ENCODE results near the gene ELAVL1.

The ELAVL1 gene

DNA sequence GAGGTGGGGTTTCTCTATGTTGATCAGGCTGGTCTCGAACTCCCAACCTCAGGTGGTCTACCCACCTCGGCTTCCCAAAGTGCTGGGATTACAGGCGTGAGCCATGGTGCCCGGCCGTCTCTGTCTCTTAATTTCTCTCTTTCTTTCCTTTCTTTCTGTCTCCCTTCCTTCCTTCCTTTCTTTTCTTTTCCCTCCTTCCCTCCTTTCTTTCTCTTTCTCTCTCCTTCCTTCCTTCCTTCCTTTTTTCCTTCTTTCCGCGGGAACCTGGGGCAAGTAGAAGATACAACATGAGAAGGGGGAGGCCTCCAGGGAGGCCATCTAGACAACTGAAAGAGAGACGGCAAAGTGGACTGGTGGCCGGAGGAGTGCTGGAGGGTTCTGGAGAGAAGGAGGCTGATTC lies 15.2 kb upstream of the ELAVL1 start:
- DNase-seq = no peak

DNA sequence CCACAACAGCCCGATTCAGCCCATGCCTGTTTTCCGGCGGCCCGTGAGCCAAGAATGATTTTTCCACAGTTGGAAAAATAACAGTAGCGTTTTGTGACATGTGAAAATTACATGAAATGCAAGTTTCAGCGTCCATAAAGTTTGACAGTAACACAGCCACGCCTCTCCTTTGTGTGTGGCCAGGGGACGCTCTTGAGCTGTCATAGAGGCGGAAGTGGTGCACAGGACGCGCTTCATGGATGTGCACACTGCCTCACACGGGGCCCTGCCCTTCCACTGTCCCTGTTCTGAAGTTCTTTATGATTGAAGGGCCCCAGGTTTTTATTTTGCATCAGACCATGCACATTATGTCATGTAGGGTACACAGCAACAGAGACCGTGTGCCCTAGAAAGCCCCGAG lies 12.4 kb upstream of the ELAVL1 start:
- no peak for DNase-seq

DNA sequence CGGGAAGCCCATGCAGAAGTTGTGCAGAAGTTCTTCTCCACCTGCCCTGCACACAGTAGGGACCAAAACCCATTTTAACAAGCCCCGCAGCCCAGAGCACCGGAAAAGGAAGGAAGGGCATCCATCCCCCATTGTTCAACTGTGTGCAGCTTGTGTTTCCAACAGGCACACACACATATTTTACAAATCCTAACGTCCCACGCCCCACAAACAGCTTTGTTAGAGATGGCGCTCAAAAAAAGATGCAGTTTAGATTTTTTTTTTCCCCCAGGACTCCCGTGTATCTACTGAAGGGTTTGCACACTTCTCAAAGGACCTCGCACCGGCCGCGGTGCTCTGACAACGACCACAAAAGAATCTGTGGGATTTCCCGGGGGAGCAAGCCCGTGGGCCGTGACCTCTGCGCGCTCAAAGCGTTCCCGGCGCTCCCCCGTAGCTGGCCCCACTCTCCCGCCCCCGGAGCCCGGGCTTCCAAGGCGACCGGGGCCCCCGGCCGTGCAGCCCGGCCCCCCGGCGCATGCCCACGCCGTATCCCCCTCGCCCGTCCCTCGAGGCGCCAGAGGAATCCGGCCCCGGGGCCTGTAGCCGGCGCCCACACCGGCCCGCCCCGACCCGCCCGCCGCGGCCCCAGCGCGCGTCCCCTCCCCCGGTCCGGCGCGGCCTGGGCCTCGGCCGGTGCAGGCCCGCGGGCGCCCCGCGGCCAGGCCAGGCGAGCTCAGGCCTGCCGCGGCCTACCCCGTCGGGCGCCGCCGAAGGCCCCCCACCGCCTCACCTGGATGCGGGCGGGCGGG lies 523 bp downstream of the ELAVL1 start:
- peak; percentile 53 for DNase-seq

GRCh38 chr19:8004001-8004400 lies 1.4 kb downstream of the ELAVL1 start:
- DNase-seq = no peak

DNA sequence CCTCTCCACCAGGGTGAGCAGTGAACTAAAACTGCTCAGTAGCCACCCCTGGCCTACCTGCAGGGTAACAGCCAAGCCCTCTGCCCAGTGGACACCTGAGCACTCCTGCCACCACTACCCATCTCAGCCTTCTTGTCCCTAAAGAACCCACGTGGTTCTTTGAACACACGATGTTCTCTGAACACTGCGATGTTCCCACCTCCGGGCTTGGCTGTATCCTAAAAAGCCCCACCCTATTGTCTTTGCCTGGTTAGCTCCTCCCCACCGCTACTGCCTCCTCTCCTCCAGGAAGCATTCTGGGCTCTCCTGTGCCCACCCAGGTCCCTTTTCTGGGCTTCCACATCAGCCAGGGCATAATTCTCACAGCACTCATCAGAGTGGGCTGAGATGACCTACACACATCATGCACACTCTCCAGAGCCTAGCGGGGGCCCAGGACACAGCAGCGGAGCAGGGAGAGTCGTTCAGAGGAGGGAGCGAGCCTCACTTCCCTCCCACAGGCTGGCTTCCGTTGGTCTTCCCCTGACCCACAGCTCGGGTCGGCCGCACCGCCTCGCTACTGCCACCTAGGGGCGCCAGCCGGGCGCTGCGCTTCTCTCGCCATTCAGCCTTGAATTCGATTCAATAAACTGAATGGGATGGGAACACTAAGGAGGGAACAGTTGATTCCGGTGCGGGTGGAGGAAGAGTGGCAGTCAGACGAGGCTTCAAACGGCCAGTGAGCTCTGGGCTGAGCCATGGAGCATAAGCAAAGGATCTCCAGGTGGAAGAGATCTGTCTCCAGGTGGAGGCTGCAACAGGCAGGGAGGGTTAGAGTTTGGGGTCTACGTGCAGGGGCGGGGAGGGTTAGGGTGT lies 3.2 kb downstream of the ELAVL1 start:
- DNase-seq = peak; percentile 88

DNA sequence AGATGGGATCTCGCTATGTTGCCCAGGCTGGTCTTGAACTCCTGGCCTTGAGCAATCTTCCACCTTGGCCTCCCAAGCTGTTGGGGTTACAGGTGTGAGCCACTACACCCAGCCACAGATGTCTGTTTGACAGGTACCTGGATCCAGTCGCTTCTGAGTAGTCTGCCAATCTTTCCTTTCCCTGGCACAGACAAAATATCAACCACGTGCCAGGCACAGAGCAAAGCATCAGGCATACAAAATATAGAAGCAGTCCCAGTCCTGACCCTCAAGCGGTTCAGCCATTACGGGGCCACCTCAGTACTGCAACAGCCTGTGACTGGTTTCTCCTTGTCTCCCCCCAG lies 3.8 kb downstream of the ELAVL1 start:
- no peak for DNase-seq

- no peak for DNase-seq
Measured at GRCh38 chr19:8000298-8001038, 5.0 kb downstream of the ELAVL1 start.

- DNase-seq = no peak
Measured at GRCh38 chr19:7999376-7999775, 6.1 kb downstream of the ELAVL1 start.

DNA sequence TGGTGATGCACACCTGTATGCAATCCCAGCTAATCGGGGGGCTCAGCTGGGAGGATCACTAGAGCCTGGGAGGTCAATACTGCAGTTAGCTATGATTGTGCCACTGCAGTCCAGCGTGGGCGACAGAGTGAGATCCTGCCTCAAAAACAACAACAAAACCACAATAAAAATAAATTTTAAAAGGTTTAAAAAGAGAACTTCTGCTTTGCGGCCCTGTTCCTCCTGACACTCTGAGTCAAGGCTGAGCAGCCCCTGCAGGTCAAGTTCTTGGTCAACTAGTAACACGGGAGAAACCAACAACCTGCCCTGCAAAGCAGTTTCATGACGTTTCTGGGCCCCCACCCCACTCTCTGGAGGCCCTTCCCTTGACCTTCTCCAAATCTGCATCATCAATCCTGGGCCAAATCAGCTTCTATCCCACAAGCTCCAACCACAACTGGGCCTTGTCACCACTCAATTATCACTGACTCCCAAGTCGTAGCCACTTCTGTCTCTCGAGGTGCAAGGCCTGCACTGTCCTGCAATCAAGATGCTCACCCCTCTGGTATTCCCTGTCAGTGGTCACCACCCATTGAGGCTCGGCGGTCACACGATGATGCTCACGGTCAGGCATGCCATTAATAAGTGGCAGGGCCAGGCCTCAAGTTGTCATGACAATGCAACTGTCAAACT lies 7.5 kb downstream of the ELAVL1 start:
- DNase-seq = no peak

- no peak for DNase-seq
Measured at GRCh38 chr19:7996883-7997282, 8.6 kb downstream of the ELAVL1 start.

GRCh38 chr19:7995810-7996158 lies 9.7 kb downstream of the ELAVL1 start:
- no peak for DNase-seq

GRCh38 chr19:7994928-7995809 lies 10.3 kb downstream of the ELAVL1 start:
- no peak for DNase-seq

GRCh38 chr19:7994114-7994513 lies 11.3 kb downstream of the ELAVL1 start:
- no peak for DNase-seq

DNA sequence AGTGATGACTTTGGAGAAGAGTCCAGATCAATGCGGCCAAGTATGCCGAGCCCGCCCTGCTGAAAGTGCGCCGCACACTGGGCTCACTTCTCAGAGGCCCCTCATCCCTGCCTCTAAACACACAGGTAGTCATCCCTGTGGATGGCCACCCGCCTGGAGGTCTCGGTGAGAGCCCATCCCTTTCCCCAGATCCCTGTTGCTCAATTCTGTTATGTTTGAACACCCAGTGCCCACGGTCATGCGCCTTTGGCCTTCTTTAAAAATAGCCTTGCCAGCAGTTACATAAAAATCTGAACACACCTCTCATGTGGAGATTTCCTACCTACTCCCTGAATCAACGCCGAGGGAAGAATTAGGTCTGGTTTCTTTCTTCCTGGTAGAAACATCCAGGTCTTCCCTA lies 11.9 kb downstream of the ELAVL1 start:
- DNase-seq = no peak

- no peak for DNase-seq
Measured at GRCh38 chr19:7992575-7992974, 12.9 kb downstream of the ELAVL1 start.

- no peak for DNase-seq
Measured at GRCh38 chr19:7989071-7989575, 16.3 kb downstream of the ELAVL1 start.

DNA sequence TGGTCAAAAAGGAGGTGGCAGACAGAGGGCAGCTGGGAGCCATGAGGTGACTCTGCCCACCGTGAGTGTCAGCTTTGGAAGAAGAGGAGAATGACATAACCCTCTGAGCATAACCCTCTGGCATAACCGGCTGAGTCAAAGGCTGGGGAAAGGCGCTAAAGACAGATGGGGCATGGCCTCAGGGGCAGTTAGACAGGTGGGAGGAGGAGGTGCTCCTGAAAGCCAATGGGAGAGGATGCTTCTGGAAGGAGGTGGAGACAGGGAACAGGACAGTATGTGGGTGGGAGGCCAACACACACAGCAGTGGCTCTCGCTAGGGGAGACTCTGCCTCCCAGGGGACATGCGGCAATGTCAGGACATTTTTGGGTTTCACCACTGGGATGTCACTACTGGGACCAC lies 17.1 kb downstream of the ELAVL1 start:
- no peak for DNase-seq

GRCh38 chr19:7987114-7987768 lies 18.2 kb downstream of the ELAVL1 start:
- no peak for DNase-seq

GRCh38 chr19:7986321-7987113 lies 18.9 kb downstream of the ELAVL1 start:
- DNase-seq = no peak

- no peak for DNase-seq
Measured at GRCh38 chr19:7985481-7985911, 19.9 kb downstream of the ELAVL1 start.

All from retina (tissue), 1 donor.